ENCODE data around the gene THSD7B.
"Not testable (repeated sequence)": the region's sequence is repeated elsewhere in the genome, so short reads cannot be mapped to it uniquely, and the experiment has no call there.

The THSD7B gene, protein sequence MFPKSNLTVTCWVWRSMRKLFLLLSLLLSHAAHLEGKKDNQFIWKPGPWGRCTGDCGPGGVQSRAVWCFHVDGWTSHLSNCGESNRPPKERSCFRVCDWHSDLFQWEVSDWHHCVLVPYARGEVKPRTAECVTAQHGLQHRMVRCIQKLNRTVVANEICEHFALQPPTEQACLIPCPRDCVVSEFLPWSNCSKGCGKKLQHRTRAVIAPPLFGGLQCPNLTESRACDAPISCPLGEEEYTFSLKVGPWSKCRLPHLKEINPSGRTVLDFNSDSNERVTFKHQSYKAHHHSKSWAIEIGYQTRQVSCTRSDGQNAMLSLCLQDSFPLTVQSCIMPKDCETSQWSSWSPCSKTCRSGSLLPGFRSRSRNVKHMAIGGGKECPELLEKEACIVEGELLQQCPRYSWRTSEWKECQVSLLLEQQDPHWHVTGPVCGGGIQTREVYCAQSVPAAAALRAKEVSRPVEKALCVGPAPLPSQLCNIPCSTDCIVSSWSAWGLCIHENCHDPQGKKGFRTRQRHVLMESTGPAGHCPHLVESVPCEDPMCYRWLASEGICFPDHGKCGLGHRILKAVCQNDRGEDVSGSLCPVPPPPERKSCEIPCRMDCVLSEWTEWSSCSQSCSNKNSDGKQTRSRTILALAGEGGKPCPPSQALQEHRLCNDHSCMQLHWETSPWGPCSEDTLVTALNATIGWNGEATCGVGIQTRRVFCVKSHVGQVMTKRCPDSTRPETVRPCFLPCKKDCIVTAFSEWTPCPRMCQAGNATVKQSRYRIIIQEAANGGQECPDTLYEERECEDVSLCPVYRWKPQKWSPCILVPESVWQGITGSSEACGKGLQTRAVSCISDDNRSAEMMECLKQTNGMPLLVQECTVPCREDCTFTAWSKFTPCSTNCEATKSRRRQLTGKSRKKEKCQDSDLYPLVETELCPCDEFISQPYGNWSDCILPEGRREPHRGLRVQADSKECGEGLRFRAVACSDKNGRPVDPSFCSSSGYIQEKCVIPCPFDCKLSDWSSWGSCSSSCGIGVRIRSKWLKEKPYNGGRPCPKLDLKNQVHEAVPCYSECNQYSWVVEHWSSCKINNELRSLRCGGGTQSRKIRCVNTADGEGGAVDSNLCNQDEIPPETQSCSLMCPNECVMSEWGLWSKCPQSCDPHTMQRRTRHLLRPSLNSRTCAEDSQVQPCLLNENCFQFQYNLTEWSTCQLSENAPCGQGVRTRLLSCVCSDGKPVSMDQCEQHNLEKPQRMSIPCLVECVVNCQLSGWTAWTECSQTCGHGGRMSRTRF (N-terminal part only)

GRCh38 chr2:136765256-136766072 is at the start of gene THSD7B:
TSS of gene THSD7B (plus strand) at chr2:136765545. CDS start at chr2:136882179, 116,634 bp downstream.
- no peak for DNase-seq

DNA sequence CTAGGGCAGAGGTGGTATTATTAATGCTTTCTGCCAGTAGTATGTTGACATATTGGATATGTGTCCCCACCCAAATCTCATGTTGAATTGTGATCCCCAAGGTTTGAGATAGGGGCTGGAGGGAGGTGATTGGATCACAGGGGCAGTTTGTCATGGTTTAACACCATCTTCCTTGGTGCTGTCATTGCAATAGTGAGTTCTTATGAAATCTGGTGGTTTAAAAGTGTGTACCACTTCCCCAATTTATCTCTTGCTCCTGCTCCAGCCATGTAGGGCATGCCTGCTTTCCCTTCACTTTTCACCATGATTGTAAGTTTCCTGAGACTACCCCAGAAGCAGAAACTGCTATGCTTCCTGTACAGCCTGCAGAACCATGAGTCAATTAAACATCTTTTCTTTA is 47.1 kb upstream of the THSD7B start:
- no peak for DNase-seq

- no peak for DNase-seq
These were observed 37.2 kb upstream of the THSD7B start for GRCh38 chr2:136727973-136728699.

GRCh38 chr2:136736236-136736635 is 29.1 kb upstream of the THSD7B start:
- no peak for DNase-seq

DNA sequence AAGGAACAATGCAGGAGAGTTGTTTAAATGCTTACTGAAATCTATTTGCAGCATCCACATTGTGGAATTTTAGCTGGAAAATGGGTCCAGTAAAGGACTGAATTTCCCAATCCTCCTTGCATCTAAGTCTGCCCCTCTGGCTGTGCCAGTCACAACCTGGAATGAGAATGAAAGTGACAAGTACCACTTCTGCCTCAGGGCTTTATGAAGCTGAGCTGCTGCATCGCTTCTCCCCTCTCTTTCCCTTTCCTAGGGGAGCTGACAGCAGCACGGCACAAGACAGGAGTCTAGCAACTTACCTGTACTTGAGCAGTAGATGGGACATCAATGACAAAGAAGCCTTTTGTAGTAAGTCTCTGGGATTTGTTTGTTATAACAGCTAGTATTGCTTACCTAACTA is 27.3 kb upstream of the THSD7B start:
- DNase-seq, result no peak

DNA sequence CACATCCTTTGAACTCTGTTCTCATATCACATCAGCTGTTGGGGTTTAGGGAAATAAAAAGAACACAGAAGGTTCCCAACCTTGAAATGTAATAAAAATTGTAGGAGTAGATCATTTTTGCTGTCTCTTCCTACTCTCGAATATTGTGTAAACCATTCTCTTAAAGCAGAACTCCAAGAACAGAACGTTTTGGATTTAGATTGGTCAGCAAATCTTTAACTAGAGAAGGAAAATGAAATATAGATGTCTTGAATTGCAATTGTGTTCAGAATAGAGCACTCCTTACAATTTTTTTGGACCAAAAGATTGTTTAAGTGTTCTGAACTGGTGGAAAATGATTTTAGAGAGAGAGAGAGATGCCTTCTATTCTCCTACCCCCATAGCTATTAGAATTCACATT is 23.9 kb upstream of the THSD7B start:
- no peak for DNase-seq

- no peak for DNase-seq
These were observed 15.3 kb upstream of the THSD7B start for GRCh38 chr2:136750065-136750464.

- no peak for DNase-seq
These were observed 13.9 kb upstream of the THSD7B start for GRCh38 chr2:136751406-136751805.

GRCh38 chr2:136758504-136758903 is 6.8 kb upstream of the THSD7B start:
- DNase-seq, result not testable (repeated sequence)

DNA sequence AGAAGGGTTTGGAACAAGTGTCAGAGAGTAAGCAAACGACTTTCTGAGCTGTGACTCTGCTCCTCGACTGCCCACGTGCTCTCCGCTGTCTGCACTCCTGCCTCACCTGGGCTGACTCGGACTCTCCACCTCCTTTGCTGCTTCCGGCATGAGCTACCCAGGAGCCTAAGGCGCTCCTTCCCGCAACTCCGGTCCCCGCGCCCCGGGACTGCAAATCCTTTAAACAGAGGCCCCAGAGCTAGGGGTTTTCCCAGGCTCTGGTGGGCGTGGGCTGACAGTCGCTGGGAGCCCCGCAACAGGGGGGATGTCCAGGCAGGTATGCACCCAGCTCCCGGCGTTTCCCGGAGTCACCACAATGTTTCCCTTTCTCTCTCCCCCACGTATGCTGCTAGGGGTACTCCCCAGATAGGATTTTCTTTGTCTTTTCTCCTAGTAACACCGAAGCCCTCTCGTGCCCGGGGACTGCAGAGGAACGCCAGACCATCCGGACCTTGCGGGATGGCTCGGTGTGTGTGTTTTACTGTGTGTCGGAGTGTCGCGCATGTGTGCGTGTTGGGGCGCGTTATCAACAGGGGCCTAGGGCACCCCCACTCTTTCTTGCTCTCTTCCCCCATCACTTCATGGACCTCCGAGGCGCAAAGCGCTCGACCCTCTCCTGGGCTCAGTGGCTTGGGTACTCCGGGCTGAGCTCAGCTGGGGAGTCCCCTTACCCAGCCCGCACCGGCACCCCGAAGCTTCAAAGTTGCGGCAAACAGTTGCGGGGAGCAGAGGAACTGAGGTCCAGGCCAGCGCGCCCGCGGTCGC is 691 bp upstream of the THSD7B start:
- no peak for DNase-seq

GRCh38 chr2:136766073-136766404 is 694 bp downstream of the THSD7B start:
- no peak for DNase-seq

DNA sequence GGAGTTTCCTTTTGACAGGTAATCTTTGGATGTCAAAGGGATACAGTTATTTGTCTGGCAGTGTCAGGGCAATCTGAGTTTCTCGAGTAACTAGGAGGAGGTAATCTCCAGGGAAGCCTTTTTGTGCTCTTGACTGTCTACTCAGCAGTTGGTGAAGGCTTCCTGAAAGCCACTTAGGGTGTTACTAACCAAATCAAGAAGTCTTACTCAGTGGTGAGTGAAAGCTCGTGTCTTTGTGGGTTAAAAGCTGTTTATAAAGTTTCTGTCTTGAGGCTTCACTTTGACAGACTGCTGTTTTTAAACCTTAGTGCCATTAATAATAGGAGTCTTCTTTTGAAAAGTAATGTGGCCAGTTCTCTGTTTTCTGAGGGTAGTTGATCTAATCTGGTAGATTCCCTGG is 1.7 kb downstream of the THSD7B start:
- DNase-seq, result no peak

GRCh38 chr2:136769871-136770270 is 4.5 kb downstream of the THSD7B start:
- no peak for DNase-seq

GRCh38 chr2:136770384-136770783 is 5.0 kb downstream of the THSD7B start:
- DNase-seq, result no peak

DNA sequence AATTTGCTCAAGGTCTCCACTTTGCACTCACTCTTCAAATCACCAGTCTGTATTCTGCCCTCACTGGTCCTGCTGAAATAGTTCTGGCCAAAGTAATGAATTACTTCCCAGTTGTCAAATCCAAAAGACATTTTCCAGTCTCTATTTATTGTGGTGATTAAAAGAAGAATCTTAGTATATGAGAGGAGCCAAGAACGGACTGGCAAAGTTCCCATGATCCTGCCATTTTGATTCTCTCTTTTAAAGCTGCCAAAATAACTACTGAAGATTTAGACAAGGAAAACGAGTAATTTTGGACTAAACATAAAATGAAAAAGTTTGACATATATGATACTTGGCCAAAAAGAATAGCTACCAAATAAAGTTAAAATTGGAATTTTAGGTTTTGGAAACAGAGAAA is 12.0 kb downstream of the THSD7B start:
- no peak for DNase-seq

DNA sequence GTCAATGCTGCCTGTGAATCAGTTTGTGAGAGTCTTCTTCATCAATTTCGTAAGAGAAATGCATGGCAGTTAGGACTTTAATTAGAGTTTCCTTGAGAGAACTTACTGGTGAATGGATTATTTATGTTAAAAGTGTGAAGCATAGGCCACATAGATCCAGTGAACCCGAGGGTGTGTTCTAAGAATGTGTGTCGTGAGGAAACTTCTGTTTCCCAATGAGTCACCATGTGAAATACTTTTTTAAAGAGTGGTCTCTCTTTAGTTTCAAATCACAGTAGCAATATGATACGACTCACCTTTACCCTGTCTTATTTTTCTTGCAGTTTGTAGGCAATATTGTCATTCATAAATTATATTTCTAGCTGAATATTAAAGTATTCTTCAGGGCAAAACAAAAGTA is 18.5 kb downstream of the THSD7B start:
- no peak for DNase-seq

DNA sequence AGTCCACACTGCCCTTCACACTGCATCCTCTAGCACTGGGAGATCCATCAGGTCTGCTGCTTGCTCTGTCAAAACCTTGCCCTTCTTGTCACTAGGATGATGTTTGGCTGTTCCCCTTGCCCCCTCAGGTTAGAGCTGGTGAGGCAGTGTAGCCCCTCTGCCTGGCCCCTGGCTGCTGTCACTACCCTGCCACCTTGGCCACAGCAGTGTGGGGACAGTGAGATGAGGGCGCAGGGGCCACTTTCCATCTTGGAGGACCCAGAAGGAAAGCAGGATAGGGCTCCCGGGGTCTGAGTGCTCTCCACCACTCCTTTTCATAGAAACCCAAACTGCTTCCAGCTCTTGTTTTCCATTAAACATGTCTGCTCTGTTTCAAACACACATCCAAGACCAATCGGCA is 19.9 kb downstream of the THSD7B start:
- no peak for DNase-seq

- DNase-seq, result no peak
These were observed 22.6 kb downstream of the THSD7B start for GRCh38 chr2:136787970-136788369.

GRCh38 chr2:136796339-136796738 is 31.0 kb downstream of the THSD7B start:
- DNase-seq, result no peak

- no peak for DNase-seq
These were observed 33.4 kb downstream of the THSD7B start for GRCh38 chr2:136798766-136799165.

GRCh38 chr2:136801661-136802060 is 36.3 kb downstream of the THSD7B start:
- DNase-seq, result no peak

Measured in activated T-cell treated with anti-CD3 and anti-CD28 coated beads, Interleukin-2, amount 50 U/mL, for 1 hour (primary cell).